GM23338 (cell line): ENCODE data around the gene NLRP9. TPM values are rescaled to one million over a fixed set of nuclear protein-coding genes. Genes with fewer than 3 reads are reported as not detected.

Experiments
- ATAC-seq: fragments of 200-7000 bp; cut with Tn5 transposase; 3 replicates; pipeline ENCODE4 v1.9.1; 2020
- DNase-seq: peaks from one replicate; pipeline ENCODE4 v3.0.0-alpha.2; 2015; ENCODE audit warnings: low spot score
- H2AFZ ChIP-seq: fragments of 200-600 bp; sonication (generic); 2 replicates; pipeline ENCODE4 v1.8.0; 2016; ENCODE audit warnings: antibody characterized with exemption, mild to moderate bottlenecking, moderate library complexity
- H3F3A ChIP-seq: fragments of 200-600 bp; sonication (generic); replicated peaks from 2 replicates; pipeline ENCODE4 v1.8.0; 2017; ENCODE audit warnings: antibody characterized with exemption, mixed run types, low read depth
- H3K27ac ChIP-seq: fragments of 200-600 bp; sonication (generic); 2 replicates; pipeline ENCODE4 v1.6.1; 2016; ENCODE audit warnings: low read depth
- H3K27me3 ChIP-seq: fragments of 200-600 bp; sonication (generic); 2 replicates; pipeline ENCODE4 v1.8.0; 2016; ENCODE audit warnings: mild to moderate bottlenecking, mixed run types, moderate library complexity; ENCODE audit not compliant: insufficient read depth
- H3K36me3 ChIP-seq: fragments of 200-600 bp; sonication (generic); 2 replicates; pipeline ENCODE4 v1.8.0; 2016; ENCODE audit warnings: mild to moderate bottlenecking; ENCODE audit not compliant: insufficient read depth
- H3K4me1 ChIP-seq: fragments of 200-600 bp; sonication (generic); 2 replicates; pipeline ENCODE4 v1.8.0; 2016; ENCODE audit warnings: mild to moderate bottlenecking, moderate library complexity; ENCODE audit not compliant: insufficient read depth
- H3K4me2 ChIP-seq: fragments of 200-600 bp; sonication (generic); 2 replicates; pipeline ENCODE4 v1.7.1; 2017; ENCODE audit warnings: mixed run types
- H3K4me3 ChIP-seq: fragments of 200-600 bp; sonication (generic); 2 replicates; pipeline ENCODE4 v1.6.1; 2016; ENCODE audit warnings: mixed run types
- H3K79me2 ChIP-seq: fragments of 200-600 bp; sonication (generic); replicated peaks from 2 replicates; pipeline ENCODE4 v1.8.0; 2017; ENCODE audit warnings: mild to moderate bottlenecking; ENCODE audit not compliant: insufficient read depth
- H3K9me2 ChIP-seq: fragments of 200-600 bp; sonication (generic); 2 replicates; pipeline ENCODE4 v1.8.0; 2017; ENCODE audit not compliant: insufficient read depth
- H4K20me1 ChIP-seq: fragments of 200-600 bp; sonication (generic); replicated peaks from 2 replicates; pipeline ENCODE4 v1.8.0; 2017; ENCODE audit warnings: mild to moderate bottlenecking; ENCODE audit not compliant: insufficient read depth
- H3K27ac Mint-ChIP-seq: 2 replicates; pipeline ENCODE4 v1.8.0; 2020; ENCODE audit warnings: inconsistent platforms, mild to moderate bottlenecking, moderate library complexity, mixed read lengths
- H3K27me3 Mint-ChIP-seq: 3 replicates; pipeline ENCODE4 v1.8.0; 2022; ENCODE audit warnings: low read depth, mild to moderate bottlenecking, moderate library complexity, mixed read lengths, inconsistent platforms; ENCODE audit not compliant: insufficient read depth, poor library complexity
- H3K36me3 Mint-ChIP-seq: 3 replicates; pipeline ENCODE4 v1.8.0; 2021; ENCODE audit warnings: low read depth, mild to moderate bottlenecking, inconsistent platforms, moderate library complexity, mixed read lengths
- H3K4me1 Mint-ChIP-seq: 3 replicates; pipeline ENCODE4 v1.8.0; 2020; ENCODE audit warnings: mild to moderate bottlenecking, inconsistent platforms, mixed read lengths
- H3K4me3 Mint-ChIP-seq: 3 replicates; pipeline ENCODE4 v1.8.0; 2021; ENCODE audit warnings: moderate library complexity, mild to moderate bottlenecking, inconsistent platforms, mixed read lengths
- H3K9me3 Mint-ChIP-seq: 3 replicates; pipeline ENCODE4 v1.8.0; 2020; ENCODE audit warnings: moderate library complexity, mild to moderate bottlenecking, inconsistent platforms, mixed read lengths
- CREB1 ChIP-seq: fragments of 250-450 bp; sonication (Bioruptor Pico); IDR thresholded peaks from 2 replicates; pipeline ENCODE4 v1.5.0; 2020; ENCODE audit warnings: low read depth, mild to moderate bottlenecking, moderate library complexity
- CTCF ChIP-seq, 2 experiments: fragments of 200-600 bp in 1 of 2; sonication (generic) in 1 of 2; conservative IDR thresholded peaks; 2 replicates each; pipeline versions ENCODE4 v1.5.1 to v1.6.1; 2016 to 2017; ENCODE audit warnings: antibody characterized with exemption in 2 of 2, low read depth in 2 of 2, mild to moderate bottlenecking in 2 of 2, moderate library complexity in 1 of 2
- ETS1 ChIP-seq: IDR thresholded peaks from 2 replicates; pipeline ENCODE4 v1.6.1; 2016; ENCODE audit warnings: antibody characterized with exemption
- EZH2 ChIP-seq: fragments of 200-600 bp; sonication (generic); IDR thresholded peaks from one replicate; pipeline ENCODE4 v1.8.0; 2017; ENCODE audit warnings: antibody characterized with exemption, mild to moderate bottlenecking, low read depth; ENCODE audit not compliant: unreplicated experiment
- EZH2phosphoT487 ChIP-seq: fragments of 200-600 bp; sonication (generic); IDR thresholded peaks from one replicate; pipeline ENCODE4 v1.8.1; 2018; ENCODE audit warnings: antibody characterized with exemption; ENCODE audit not compliant: unreplicated experiment
- JUNB ChIP-seq: IDR thresholded peaks from one replicate; pipeline ENCODE4 v1.6.1; 2016; ENCODE audit warnings: antibody characterized with exemption; ENCODE audit not compliant: unreplicated experiment
- NANOG ChIP-seq: IDR thresholded peaks from 2 replicates; pipeline ENCODE4 v1.6.1; 2016; ENCODE audit warnings: antibody characterized with exemption, borderline replicate concordance
- POLR2AphosphoS5 ChIP-seq: IDR thresholded peaks from 2 replicates; pipeline ENCODE4 v1.6.1; 2016; ENCODE audit warnings: antibody characterized with exemption, low read depth
- STAT1 ChIP-seq: IDR thresholded peaks from one replicate; pipeline ENCODE4 v1.6.1; 2016; ENCODE audit warnings: antibody characterized with exemption; ENCODE audit not compliant: unreplicated experiment
- ZNF114 ChIP-seq: fragments of 250-450 bp; sonication (Bioruptor Pico); IDR thresholded peaks from 2 replicates; pipeline ENCODE4 v1.5.0; 2020; ENCODE audit warnings: mild to moderate bottlenecking, moderate library complexity
- ZNF331 ChIP-seq: fragments of 250-450 bp; sonication (Bioruptor Pico); IDR thresholded peaks from 2 replicates; pipeline ENCODE4 v1.5.0; 2020; ENCODE audit warnings: low read depth, mild to moderate bottlenecking, moderate library complexity
- polyA plus RNA-seq: library from polyadenylated mRNA; unstranded; fragments of >200 nt; fragmentation: Nextera tagmentation; extraction: Ambion mirVana; gene quantifications from 2 replicates; pipeline ENCODE4 v1.2.1, GENCODE V29; 2016
- total RNA-seq: library from RNA; depleted of rRNA; stranded (reverse); fragments of >200 nt; shearing (Covaris generic); gene quantifications from 2 replicates; pipeline ENCODE4 v1.2.3, GENCODE V29; 2014
- TF ChIP-seq, protein P1 (sequence below): IDR thresholded peaks from one replicate; pipeline ENCODE4 v1.6.1; 2018; ENCODE audit warnings: antibody characterized with exemption; ENCODE audit not compliant: unreplicated experiment

Gene NLRP9
- total and polyA plus RNA-seq, 2 experiments from 2014 or later = not detected

DNA sequence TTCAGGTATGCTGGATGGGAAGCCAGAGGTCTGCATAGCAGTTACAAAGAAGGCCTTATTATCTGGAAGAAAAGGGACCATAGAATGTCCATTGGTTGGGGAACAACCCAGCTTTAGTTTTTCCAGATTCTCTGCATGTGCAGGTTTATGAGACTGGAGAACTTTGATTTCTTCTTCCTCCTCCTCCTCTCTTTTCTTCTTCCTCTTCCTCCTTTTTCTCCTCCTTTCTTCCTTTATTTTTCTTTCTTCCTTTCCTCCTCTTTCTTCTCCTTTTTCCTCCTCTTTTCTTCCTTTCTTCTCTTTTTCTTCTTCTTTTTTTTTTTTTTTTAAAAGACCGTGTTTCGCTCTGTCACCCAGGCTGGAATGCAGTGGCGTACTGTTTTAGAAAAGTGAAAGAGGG lies 32.2 kb downstream of the NLRP9 start (continued):
- TF ChIP-seq, protein P1, sequence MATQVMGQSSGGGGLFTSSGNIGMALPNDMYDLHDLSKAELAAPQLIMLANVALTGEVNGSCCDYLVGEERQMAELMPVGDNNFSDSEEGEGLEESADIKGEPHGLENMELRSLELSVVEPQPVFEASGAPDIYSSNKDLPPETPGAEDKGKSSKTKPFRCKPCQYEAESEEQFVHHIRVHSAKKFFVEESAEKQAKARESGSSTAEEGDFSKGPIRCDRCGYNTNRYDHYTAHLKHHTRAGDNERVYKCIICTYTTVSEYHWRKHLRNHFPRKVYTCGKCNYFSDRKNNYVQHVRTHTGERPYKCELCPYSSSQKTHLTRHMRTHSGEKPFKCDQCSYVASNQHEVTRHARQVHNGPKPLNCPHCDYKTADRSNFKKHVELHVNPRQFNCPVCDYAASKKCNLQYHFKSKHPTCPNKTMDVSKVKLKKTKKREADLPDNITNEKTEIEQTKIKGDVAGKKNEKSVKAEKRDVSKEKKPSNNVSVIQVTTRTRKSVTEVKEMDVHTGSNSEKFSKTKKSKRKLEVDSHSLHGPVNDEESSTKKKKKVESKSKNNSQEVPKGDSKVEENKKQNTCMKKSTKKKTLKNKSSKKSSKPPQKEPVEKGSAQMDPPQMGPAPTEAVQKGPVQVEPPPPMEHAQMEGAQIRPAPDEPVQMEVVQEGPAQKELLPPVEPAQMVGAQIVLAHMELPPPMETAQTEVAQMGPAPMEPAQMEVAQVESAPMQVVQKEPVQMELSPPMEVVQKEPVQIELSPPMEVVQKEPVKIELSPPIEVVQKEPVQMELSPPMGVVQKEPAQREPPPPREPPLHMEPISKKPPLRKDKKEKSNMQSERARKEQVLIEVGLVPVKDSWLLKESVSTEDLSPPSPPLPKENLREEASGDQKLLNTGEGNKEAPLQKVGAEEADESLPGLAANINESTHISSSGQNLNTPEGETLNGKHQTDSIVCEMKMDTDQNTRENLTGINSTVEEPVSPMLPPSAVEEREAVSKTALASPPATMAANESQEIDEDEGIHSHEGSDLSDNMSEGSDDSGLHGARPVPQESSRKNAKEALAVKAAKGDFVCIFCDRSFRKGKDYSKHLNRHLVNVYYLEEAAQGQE = no peak
- TF ChIP-seq ZNF114 (CRISPR knock-in tag) (no peak), EZH2 (no peak), CREB1 (CRISPR knock-in tag) (no peak), POLR2AphosphoS5 (no peak), STAT1 (no peak), NANOG (no peak), EZH2phosphoT487 (no peak), ETS1 (no peak), JUNB (no peak), ZNF331 (CRISPR knock-in tag) (no peak)

DNA sequence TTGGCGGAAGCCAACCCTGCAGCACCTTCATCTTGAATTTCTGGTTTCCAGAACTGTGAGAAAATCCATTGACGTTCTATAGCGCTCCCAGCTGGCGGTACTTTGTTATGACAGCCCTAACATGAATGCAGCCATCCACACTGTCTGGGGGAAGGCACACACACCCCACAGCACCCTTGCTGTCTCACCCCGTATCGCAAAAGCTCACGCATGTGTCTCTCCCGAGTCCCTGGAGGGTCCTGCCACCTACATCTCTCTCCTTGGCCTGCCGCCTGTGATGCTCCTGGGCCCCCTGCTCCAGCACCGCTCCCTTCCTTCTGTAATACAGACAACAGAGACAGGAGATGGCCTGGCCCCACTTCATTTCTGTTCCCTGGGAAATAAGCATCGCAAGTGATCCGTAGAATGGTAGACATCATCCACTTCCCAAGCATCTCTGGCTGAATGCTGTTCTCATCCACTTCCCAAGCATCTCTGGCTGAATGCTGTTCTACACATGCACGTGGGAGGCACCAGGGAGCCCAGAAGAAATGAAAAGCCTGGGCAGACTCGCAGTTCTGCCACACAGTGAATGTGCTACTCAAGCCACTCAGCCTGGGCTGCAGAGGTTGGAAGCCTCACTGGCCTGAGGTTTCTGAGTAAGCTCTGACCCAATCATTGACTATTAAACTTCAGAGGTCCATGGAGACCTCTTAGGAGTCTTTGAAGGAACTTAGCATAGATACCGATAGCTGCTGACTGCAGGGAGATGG lies 33.5 kb downstream of the NLRP9 start:
- TF ChIP-seq CTCF (conservative IDR thresholded peaks at IDR 0.05; ENCODE audit: low read depth in 2 of 2) (peak; percentile 43 to 46), ETS1 (no peak)
- peaks cover 18% of the 10 kb centered on the region for H3K27me3 Mint-ChIP-seq
- H3K27me3 ChIP-seq = no peaks in the 10 kb centered on the region; the same call in 1 of the 2 replicates
- ATAC-seq (peak; percentile 17; the same call in 1 of the 3 replicates), DNase-seq (peak; percentile 56)
- H3K79me2 ChIP-seq = no peaks in the 10 kb centered on the region
- no peaks in the 10 kb centered on the region; the same call in 1 of the 2 replicates for H3F3A ChIP-seq
- H3K36me3 ChIP-seq = no peaks in the 10 kb centered on the region
- H4K20me1 ChIP-seq = no peaks in the 10 kb centered on the region; the same call in 1 of the 2 replicates
- H3K27ac ChIP-seq = no peak overlapping the region
- H3K9me2 ChIP-seq = no peaks in the 10 kb centered on the region
- H3K4me3 Mint-ChIP-seq = no peak overlapping the region; the same call in 2 of the 3 replicates
- H3K36me3 Mint-ChIP-seq = peaks cover 63% of the 10 kb centered on the region
- peaks cover 6% of the 10 kb centered on the region; the same call in 1 of the 2 replicates for H3K4me1 ChIP-seq
- no peaks in the 10 kb centered on the region; the same call in 2 of the 3 replicates for H3K4me1 Mint-ChIP-seq
- H3K27ac Mint-ChIP-seq = no peak overlapping the region
- H3K4me2 ChIP-seq = 0 out of 2 replicates have a peak overlapping the region, but pooled peaks have one; percentile 38
- H3K9me3 Mint-ChIP-seq = peaks cover 78% of the 10 kb centered on the region
- no peak overlapping the region for H2AFZ ChIP-seq
- no peak overlapping the region for H3K4me3 ChIP-seq
